GM12801 (cell line): ENCODE measurements around the gene ARNT2.

Source experiments
- TF ChIP-seq, protein P1 (sequence below): IDR thresholded peaks from one replicate; pipeline ENCODE4 v1.5.1; 2011; ENCODE audit warnings: control low read depth; ENCODE audit not compliant: insufficient read length; ENCODE audit errors: extremely low read depth

The ARNT2 gene

DNA sequence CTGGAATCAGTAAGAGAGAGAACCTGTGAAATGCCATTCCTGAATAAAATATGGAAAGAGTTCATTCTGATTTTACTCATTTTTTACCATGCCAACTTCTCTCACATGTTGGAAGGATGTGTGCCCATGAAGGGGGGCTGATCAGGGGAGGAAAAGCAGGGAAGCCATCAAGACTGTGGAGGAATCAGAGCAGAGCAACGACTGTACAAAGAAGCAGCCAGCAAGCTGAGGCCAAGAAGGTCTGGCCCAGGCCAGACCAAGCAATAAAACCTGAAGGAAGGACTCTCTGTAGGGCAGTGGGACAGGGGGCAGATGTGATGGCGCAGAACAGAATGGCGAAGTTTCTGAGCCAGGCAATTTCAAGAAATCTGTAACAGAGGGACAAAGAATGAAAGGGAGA lies 24.0 kb upstream of the ARNT2 start:
- TF ChIP-seq, protein P1, sequence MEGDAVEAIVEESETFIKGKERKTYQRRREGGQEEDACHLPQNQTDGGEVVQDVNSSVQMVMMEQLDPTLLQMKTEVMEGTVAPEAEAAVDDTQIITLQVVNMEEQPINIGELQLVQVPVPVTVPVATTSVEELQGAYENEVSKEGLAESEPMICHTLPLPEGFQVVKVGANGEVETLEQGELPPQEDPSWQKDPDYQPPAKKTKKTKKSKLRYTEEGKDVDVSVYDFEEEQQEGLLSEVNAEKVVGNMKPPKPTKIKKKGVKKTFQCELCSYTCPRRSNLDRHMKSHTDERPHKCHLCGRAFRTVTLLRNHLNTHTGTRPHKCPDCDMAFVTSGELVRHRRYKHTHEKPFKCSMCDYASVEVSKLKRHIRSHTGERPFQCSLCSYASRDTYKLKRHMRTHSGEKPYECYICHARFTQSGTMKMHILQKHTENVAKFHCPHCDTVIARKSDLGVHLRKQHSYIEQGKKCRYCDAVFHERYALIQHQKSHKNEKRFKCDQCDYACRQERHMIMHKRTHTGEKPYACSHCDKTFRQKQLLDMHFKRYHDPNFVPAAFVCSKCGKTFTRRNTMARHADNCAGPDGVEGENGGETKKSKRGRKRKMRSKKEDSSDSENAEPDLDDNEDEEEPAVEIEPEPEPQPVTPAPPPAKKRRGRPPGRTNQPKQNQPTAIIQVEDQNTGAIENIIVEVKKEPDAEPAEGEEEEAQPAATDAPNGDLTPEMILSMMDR, result no peak

DNA sequence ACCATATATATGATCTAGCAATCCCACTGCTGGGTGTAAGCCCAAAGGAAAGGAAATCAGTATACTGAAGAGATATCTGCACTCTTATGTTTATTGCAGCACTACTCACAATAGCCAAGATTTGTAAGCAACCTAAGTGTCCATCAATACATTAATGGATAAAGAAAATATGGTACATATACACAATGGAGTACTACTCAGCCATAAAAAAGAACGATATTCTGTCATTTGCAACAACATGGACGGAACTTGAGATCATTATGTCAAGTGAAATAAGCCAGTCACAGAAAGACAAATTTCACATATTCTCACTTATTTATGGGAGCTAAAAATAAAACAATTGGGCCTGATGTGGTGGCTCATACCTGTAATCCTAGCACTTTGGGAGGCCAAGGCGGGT lies 21.9 kb upstream of the ARNT2 start:
- TF ChIP-seq, protein P1, result no peak

DNA sequence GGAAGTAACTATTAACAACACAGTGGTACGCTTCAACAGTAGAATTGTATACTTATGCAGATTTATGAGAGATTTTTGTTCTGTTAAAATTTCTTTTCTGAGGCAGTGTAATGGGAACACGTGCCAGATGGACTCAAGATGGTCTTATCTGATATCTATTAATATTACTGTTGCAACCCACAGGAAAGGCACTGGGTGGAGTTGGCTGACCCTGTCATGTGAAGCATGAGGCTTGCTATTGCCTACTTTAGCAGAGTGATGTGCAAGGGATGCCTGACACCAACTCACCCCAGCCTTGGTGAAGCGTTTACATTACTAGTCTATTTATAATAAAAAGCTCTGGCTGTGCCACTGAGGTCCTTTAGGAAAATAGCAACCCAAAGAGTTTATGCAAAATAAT lies 19.8 kb upstream of the ARNT2 start:
- TF ChIP-seq, protein P1, result no peak

DNA sequence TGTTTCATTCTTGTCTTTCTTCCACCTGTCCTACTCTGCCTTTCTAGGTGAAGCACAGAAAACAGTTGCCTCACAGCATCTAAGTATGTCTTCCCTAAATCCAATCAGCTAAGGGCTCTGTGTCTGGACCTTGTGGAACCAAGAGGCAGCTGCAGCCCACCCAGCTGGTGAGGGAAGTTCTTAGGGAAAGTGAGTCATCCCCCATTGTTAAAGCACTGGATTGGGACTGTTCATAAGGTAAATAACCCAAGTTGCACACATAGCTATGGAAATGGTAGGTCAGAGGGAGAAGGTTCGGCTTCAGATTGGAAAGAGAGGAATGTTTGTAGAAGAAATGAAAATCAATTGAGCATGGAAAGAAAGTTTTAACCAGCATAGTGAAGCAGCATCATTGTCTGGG lies 18.0 kb upstream of the ARNT2 start:
- TF ChIP-seq, protein P1, result no peak

DNA sequence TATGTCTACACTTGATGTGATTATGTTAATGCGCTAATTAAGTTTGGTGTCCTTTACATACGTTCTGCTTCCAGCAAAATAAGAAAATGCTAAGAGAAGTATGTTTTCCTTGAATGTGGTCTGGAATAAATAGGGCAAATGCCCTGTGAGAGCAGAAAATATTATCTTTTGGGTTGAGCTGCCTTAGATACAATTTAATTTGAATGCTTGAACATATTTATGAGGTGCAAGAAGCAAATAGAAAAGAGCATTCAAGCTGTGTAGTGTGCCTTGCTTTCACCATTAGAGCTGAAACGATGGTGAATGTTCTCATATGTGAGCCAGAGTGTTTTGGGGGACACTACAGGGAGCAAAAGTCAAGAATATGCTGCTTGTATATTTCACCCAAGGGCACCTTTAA lies 15.9 kb upstream of the ARNT2 start:
- TF ChIP-seq, protein P1, result no peak

DNA sequence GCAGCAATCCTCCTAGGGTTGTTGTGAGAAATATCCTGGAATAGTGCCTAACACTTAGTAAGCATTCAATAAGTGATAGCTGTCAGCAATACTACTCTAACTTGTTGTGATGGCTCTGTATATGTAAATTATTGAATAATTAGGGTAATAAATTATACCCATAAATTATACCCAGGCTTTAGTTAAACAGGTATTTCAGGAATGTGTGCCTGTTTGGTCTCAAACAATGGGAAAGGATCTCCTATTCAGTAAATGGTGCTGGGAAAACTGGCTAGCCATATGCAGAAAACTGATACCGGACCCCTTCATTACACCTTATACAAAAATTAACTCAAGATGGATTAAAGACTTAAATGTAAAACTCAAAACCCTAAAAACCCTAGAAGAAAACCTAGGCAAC lies 14.8 kb upstream of the ARNT2 start:
- TF ChIP-seq, protein P1, result no peak

DNA sequence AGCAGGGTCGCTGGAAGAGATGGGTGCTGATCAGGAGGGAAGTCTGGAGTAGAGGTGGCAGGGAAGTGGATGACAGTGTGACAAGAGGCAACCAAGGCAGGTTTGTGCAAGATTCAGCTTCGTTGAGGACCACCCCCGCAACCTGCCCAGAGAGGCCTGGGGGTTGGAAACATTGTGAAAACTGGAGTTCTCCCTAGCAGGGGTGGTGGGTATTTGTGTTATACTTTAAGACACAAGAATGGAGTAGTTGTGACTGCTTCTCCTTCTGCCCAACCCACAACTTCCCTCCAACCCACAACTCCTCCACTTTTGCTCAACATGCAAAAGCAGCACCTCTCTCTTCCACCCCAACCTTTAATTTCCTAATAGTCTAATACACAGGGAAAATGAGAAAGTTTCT lies 8.6 kb upstream of the ARNT2 start:
- TF ChIP-seq, protein P1, result no peak

DNA sequence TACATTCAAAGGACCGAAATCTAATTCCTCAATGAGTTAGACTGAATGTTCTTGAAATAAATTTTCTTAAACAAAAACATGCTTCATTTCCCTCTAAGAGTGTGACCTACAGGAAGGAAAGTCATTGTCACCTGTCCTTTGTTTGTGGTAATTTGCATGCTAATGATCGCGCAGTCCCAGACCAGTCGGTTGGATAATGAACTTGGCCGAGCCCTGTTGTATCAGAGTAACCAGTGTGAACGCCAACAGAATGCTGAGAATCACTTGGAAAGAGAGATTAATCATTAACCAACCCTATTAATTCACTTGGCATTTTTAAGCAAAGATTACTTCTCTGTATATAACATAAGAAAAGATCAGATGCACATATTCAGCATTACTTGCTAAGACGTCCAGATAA lies 8.1 kb upstream of the ARNT2 start:
- TF ChIP-seq, protein P1, result no peak
